Measurements from ENCODE around the gene CSNK2A2.

- TF ChIP-seq POLR2A (IDR thresholded peaks at IDR 0.05): no peak
- TF ChIP-seq CTCF (IDR thresholded peaks at IDR 0.05): no peak
Measured at GRCh38 chr16:58226790-58227189, 28.9 kb upstream of the CSNK2A2 start.

Measured in sigmoid colon (tissue), 3 donors.